ENCODE results near the gene LYRM9.

Gene LYRM9

DNA sequence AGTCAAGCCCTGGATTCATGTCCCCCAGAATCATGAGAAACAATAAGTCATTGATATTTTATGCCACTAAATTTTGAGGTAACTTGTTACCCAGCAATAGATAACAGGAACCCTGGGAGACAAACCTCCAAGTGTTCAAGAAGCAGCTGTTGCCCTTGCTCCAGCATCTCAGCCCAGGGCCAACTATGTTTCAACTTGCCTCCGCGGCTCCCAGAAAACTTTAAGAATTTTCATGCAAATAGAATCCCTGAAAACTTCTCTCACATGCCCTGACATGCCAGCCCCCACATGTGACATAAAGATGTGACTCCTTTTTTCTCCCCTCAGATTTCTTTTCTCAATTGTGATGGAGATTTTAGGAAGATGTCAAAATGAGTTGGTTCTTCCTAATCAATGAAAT, 22.8 kb downstream of the LYRM9 start:
- no peaks in the 10 kb centered on the region for H3K27me3 ChIP-seq (ENCODE audit: control insufficient read depth, insufficient read depth, low read length)

DNA sequence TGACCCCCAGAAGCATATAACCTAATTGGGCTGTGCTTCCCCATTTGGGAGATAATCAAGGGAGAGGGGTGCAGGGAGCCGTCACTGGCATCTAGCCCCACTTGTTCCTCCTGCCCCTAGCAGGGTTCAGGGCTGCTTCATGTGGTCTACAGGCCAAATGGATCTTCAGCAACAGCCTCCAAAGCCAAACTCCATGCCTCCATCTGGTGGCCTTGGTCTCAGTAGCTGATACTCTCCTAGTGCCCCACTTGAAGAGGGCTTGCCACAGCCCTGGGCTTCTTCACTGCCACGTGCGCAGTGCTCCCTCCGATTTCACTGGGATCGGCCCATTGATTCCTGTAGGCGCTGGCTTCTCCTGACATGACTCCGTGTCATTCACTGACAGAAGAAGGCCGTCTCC, 24.6 kb downstream of the LYRM9 start:
- H3K27me3 ChIP-seq (ENCODE audit: control insufficient read depth, insufficient read depth, low read length), result no peaks in the 10 kb centered on the region
- no peak overlapping the region for H3K27ac ChIP-seq (ENCODE audit: low read length)
- no peaks in the 10 kb centered on the region for H3K36me3 ChIP-seq (ENCODE audit: control insufficient read depth, low read depth, low read length)
- no peaks in the 10 kb centered on the region for H3K4me1 ChIP-seq (ENCODE audit: control insufficient read depth, low read depth, low read length)
- H3K9me3 ChIP-seq (ENCODE audit: control insufficient read depth, low read depth, low read length), result no peaks in the 10 kb centered on the region
- no peak overlapping the region for H3K4me3 ChIP-seq (ENCODE audit: low read length)
- H3K9ac ChIP-seq (ENCODE audit: low read length), result no peak overlapping the region

More for the DNA sequence above, 22.8 kb downstream of the LYRM9 start:
- H3K36me3 ChIP-seq (ENCODE audit: control insufficient read depth, low read depth, low read length), result no peaks in the 10 kb centered on the region
- no peaks in the 10 kb centered on the region for H3K4me1 ChIP-seq (ENCODE audit: control insufficient read depth, low read depth, low read length)
- no peak overlapping the region for H3K27ac ChIP-seq (ENCODE audit: low read length)
- H3K4me3 ChIP-seq (ENCODE audit: low read length), result no peak overlapping the region
- H3K9ac ChIP-seq (ENCODE audit: low read length), result no peak overlapping the region
- H3K9me3 ChIP-seq (ENCODE audit: control insufficient read depth, low read depth, low read length), result no peaks in the 10 kb centered on the region

DNA sequence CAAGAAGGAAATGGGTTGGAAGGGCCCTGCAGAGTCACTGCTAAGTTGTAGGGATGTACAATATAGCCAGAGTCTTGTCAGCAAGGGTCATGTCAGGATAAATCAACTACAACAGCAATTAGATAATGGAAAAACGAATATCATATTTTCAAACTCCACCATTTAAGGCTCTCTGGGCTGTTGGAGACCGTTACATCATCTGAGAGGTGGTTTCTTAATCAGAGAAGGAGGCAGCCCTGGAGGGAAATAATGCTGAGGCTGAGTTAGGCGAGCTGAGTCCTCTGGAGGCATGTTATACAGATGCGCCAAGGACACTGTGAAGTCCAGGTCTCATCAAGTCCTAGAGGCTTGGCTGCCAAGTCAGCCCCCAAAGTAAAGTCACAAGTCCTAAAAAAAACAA, 30.3 kb downstream of the LYRM9 start:
- Histone ChIP-seq H3K27ac (ENCODE audit: low read length) (no peak overlapping the region), H3K9me3 (ENCODE audit: control insufficient read depth, low read depth, low read length) (no peaks in the 10 kb centered on the region), H3K4me3 (ENCODE audit: low read length) (no peak overlapping the region), H3K36me3 (ENCODE audit: control insufficient read depth, low read depth, low read length) (no peaks in the 10 kb centered on the region), H3K27me3 (ENCODE audit: control insufficient read depth, insufficient read depth, low read length) (no peaks in the 10 kb centered on the region), H3K9ac (ENCODE audit: low read length) (no peak overlapping the region), H3K4me1 (ENCODE audit: control insufficient read depth, low read depth, low read length) (no peaks in the 10 kb centered on the region)

DNA sequence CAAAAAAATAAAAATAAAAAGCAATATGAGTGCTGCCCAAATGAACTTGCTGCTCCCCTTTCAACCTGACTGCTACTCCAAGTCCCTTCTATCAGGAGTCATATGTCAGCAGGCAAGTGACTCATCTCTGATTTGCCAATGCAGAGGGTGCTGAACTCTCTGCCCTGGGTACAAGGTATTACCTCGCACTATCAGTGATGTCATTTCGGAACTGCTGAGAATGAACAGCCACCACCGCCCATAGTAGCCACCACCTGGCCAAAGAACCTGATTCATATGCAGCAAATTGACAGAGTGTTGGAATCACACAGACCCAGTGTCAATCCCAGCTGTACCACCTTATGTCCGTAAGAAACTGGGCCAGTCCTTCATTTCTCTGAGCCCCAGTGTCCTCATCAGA, 31.2 kb downstream of the LYRM9 start:
- Histone ChIP-seq H3K36me3 (ENCODE audit: control insufficient read depth, low read depth, low read length) (no peaks in the 10 kb centered on the region), H3K4me3 (ENCODE audit: low read length) (no peak overlapping the region), H3K9ac (ENCODE audit: low read length) (no peak overlapping the region), H3K27ac (ENCODE audit: low read length) (no peak overlapping the region), H3K9me3 (ENCODE audit: control insufficient read depth, low read depth, low read length) (no peaks in the 10 kb centered on the region), H3K27me3 (ENCODE audit: control insufficient read depth, insufficient read depth, low read length) (no peaks in the 10 kb centered on the region), H3K4me1 (ENCODE audit: control insufficient read depth, low read depth, low read length) (peaks cover 4% of the 10 kb centered on the region)

DNA sequence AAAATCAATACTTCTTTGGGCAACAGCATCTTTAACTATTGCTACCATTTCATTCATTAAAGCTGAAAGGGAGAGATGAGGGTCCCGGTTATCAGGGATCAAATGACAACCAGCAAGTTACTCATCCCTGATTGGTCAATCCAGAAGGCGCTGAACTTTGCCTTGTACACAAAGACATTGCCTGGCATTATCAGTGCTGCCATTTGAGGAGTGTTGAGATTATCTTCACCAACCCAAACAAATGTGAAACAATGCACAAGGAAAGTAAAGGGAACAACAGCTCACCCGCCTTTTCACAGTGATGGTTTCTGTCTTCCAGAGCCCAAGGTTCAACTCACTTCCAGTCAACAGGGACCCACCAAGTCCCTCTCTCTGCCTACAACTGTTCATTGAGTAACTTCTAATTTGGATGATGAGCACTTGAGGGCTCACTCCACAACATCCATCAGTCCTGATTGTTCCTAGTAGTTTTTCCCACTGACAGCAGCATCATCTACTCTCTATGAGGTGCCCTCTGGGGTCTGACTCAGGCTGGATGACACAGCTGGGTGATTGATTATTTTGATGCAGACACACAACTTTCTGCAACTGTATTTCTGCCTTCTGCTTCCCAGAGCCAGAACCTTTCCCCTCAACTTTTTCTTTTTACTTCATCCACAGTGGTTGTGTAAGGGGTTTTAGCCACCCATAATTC, 32.0 kb downstream of the LYRM9 start:
- H3K36me3 ChIP-seq (ENCODE audit: control insufficient read depth, low read depth, low read length), result no peaks in the 10 kb centered on the region
- H3K27me3 ChIP-seq (ENCODE audit: control insufficient read depth, insufficient read depth, low read length), result no peaks in the 10 kb centered on the region
- H3K9me3 ChIP-seq (ENCODE audit: control insufficient read depth, low read depth, low read length), result no peaks in the 10 kb centered on the region
- H3K27ac ChIP-seq (ENCODE audit: low read length), result no peak overlapping the region
- no peak overlapping the region for H3K9ac ChIP-seq (ENCODE audit: low read length)
- H3K4me1 ChIP-seq (ENCODE audit: control insufficient read depth, low read depth, low read length), result peaks cover 7% of the 10 kb centered on the region
- no peak overlapping the region for H3K4me3 ChIP-seq (ENCODE audit: low read length)

DNA sequence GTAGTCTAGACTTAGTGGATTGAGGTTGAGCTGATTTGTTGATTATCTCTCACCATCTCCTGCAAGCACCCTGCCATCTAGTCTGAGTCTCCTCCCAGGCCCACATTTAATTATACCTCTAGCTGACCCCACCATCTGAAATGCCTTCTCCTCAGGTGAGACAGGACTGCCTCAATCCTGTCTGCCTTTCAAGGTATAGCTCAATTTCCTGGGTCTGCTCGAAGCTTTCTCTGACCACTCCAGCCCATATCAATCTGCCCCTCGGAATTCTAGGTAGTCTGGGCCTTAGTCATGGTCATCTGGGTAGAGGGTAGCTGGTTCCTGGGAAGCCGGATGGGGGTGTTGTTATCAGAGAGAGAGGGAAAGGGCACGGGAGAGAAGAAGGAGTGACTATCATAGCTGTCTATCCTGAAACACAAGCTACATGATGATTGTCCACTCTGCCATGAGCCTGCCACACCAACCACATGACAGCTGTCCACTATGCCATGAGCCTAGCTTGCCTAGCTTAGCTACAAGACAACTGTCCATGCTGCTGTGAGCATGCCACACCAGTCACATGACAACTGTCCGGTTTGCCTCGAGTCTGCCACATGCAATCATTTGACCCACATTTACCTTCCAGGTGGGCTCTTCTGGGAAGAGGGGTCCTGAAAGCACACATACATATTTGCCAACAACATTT, 34.4 kb downstream of the LYRM9 start:
- Histone ChIP-seq H3K27ac (ENCODE audit: low read length) (no peak overlapping the region), H3K4me3 (ENCODE audit: low read length) (no peak overlapping the region), H3K4me1 (ENCODE audit: control insufficient read depth, low read depth, low read length) (peaks cover 7% of the 10 kb centered on the region), H3K27me3 (ENCODE audit: control insufficient read depth, insufficient read depth, low read length) (no peaks in the 10 kb centered on the region), H3K36me3 (ENCODE audit: control insufficient read depth, low read depth, low read length) (no peaks in the 10 kb centered on the region), H3K9me3 (ENCODE audit: control insufficient read depth, low read depth, low read length) (no peaks in the 10 kb centered on the region), H3K9ac (ENCODE audit: low read length) (no peak overlapping the region)

DNA sequence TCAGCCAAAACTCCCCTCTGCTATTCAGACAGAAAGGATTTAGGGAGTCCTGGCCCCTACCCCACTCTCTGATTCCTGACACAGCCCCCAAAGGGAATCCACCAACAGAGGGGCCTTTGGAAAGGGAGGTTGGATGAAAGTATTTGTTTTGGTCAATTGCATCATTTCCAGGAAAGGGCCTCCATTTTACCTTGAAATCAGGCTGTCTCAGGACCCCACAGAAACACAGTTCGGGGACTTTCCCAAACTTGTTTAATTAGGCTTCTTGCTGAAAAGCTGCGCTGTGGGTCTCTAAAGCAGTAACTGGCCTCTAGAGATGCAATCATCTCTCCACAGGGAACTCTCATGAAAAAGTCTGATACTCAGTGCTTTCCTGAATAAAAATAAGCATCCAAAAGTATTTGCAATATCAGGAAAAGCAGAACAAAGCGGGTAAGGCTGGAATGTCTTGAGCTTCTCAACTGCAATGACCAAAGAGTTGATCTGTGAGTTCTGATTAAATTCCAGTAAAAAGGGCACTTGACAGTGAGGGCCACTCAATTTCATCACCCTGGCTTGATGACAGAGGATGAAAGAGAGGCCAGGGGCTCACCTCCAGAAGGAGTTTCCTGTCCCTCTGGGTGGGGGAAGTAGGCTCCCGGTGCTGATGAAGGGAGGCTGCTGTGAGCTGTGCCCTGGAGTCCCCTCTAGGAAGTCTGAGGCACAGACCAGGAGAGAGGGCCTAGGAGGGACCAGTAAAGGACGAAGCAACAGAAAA, 36.3 kb downstream of the LYRM9 start:
- peaks cover 7% of the 10 kb centered on the region for H3K4me1 ChIP-seq (ENCODE audit: control insufficient read depth, low read depth, low read length)
- no peaks in the 10 kb centered on the region for H3K36me3 ChIP-seq (ENCODE audit: control insufficient read depth, low read depth, low read length)
- no peaks in the 10 kb centered on the region for H3K27me3 ChIP-seq (ENCODE audit: control insufficient read depth, insufficient read depth, low read length)
- no peak overlapping the region for H3K9ac ChIP-seq (ENCODE audit: low read length)
- no peak overlapping the region for H3K4me3 ChIP-seq (ENCODE audit: low read length)
- no peaks in the 10 kb centered on the region for H3K9me3 ChIP-seq (ENCODE audit: control insufficient read depth, low read depth, low read length)
- H3K27ac ChIP-seq (ENCODE audit: low read length), result no peak overlapping the region

DNA sequence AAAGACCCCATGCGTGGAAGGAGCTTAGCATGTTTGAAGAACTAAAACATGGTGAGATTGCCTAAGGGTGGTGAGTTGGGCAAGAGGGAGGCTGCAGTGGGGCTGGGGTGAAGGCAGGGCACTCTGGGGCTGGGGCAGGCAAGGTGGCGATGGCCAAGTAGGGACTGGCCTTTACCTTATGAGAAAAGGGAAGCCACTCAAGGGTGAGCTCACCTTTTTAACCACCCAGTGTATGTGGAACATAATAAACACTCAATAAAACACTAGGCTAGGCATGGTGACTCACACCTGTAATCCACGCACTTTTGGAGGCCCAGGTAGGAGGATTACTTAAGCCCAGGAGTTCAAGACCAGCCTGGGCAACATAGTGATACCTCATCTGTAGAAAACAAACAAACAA, 37.7 kb downstream of the LYRM9 start:
- Histone ChIP-seq H3K27me3 (ENCODE audit: control insufficient read depth, insufficient read depth, low read length) (no peaks in the 10 kb centered on the region), H3K4me3 (ENCODE audit: low read length) (no peak overlapping the region), H3K36me3 (ENCODE audit: control insufficient read depth, low read depth, low read length) (no peaks in the 10 kb centered on the region), H3K9me3 (ENCODE audit: control insufficient read depth, low read depth, low read length) (no peaks in the 10 kb centered on the region), H3K27ac (ENCODE audit: low read length) (no peak overlapping the region), H3K4me1 (ENCODE audit: control insufficient read depth, low read depth, low read length) (peaks cover 7% of the 10 kb centered on the region), H3K9ac (ENCODE audit: low read length) (no peak overlapping the region)

DNA sequence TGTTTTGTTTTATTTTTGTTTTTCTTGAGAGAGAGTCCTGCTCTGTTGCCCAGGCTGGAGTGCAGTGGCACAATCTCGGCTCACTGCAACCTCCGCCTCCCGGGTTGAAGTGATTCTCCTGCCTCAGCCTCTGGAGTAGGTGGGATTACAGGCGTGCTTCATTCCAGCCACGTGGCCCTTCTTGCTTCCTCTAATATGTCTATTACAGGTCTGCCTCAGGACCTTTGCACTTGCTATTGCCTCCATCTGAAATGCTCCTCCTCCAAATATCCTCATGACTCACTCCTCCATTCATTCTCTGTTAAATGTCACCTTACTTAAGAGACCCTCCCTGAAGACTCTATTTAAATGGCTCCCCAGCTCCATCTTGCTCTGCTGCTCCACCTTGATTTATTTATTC, 39.0 kb downstream of the LYRM9 start:
- Histone ChIP-seq H3K9me3 (ENCODE audit: control insufficient read depth, low read depth, low read length) (no peaks in the 10 kb centered on the region), H3K9ac (ENCODE audit: low read length) (no peak overlapping the region), H3K27ac (ENCODE audit: low read length) (no peak overlapping the region), H3K4me1 (ENCODE audit: control insufficient read depth, low read depth, low read length) (peaks cover 7% of the 10 kb centered on the region), H3K27me3 (ENCODE audit: control insufficient read depth, insufficient read depth, low read length) (no peaks in the 10 kb centered on the region), H3K4me3 (ENCODE audit: low read length) (no peak overlapping the region), H3K36me3 (ENCODE audit: control insufficient read depth, low read depth, low read length) (no peaks in the 10 kb centered on the region)

DNA sequence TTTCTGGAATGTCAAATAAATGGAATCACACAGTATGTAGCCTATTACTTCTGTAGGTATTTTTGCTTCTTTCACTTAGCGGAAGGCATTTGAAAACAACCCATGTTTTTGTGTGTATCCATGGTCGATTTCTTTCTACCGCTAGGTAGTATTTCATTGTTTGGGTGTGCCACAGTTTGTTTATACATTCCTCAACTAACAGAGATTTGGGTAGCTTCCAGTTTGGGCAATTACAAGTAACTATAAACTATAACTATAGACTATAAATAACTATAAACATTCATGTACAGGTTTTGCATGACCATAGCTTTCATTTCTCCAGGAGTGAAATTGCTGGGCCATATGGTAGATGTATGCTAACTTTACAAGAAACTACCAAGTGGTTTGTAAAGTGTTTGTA, 40.1 kb downstream of the LYRM9 start:
- Histone ChIP-seq H3K9ac (ENCODE audit: low read length) (no peak overlapping the region), H3K9me3 (ENCODE audit: control insufficient read depth, low read depth, low read length) (no peaks in the 10 kb centered on the region), H3K27me3 (ENCODE audit: control insufficient read depth, insufficient read depth, low read length) (no peaks in the 10 kb centered on the region), H3K4me1 (ENCODE audit: control insufficient read depth, low read depth, low read length) (peaks cover 7% of the 10 kb centered on the region), H3K36me3 (ENCODE audit: control insufficient read depth, low read depth, low read length) (no peaks in the 10 kb centered on the region), H3K4me3 (ENCODE audit: low read length) (no peak overlapping the region), H3K27ac (ENCODE audit: low read length) (no peak overlapping the region)

- Histone ChIP-seq H3K4me1 (ENCODE audit: control insufficient read depth, low read depth, low read length) (no peaks in the 10 kb centered on the region), H3K27me3 (ENCODE audit: control insufficient read depth, insufficient read depth, low read length) (no peaks in the 10 kb centered on the region), H3K36me3 (ENCODE audit: control insufficient read depth, low read depth, low read length) (no peaks in the 10 kb centered on the region), H3K4me3 (ENCODE audit: low read length) (no peak overlapping the region), H3K9ac (ENCODE audit: low read length) (no peak overlapping the region), H3K9me3 (ENCODE audit: control insufficient read depth, low read depth, low read length) (no peaks in the 10 kb centered on the region), H3K27ac (ENCODE audit: low read length) (no peak overlapping the region)
Measured at GRCh38 chr17:27849474-27850185, 43.5 kb downstream of the LYRM9 start.

Measured in iPS-18a (cell line).